Mesodermal cell (in vitro differentiated cells): ENCODE results near the gene AP4M1.
"Not testable (repeated sequence)": the region's sequence is repeated elsewhere in the genome, so short reads cannot be mapped to it uniquely, and the experiment has no call there.

Source experiments
- H3K27ac ChIP-seq: 2 replicates; pipeline ENCODE4 v1.7.0; 2013; ENCODE audit warnings: mild to moderate bottlenecking, low read depth, low read length, moderate library complexity; ENCODE audit not compliant: severe bottlenecking
- H3K36me3 ChIP-seq: 2 replicates; pipeline ENCODE4 v1.7.1; 2013; ENCODE audit warnings: mild to moderate bottlenecking, low read length, moderate library complexity; ENCODE audit not compliant: control insufficient read depth, insufficient read depth
- H3K4me1 ChIP-seq: one replicate; pipeline ENCODE4 v1.7.1; 2013; ENCODE audit warnings: mild to moderate bottlenecking, low read length; ENCODE audit not compliant: insufficient read depth, control insufficient read depth, poor library complexity, severe bottlenecking
- H3K4me3 ChIP-seq: 2 replicates; pipeline ENCODE4 v1.7.0; 2013; ENCODE audit warnings: low read length, control low read depth, mild to moderate bottlenecking; ENCODE audit not compliant: insufficient read depth, poor library complexity, severe bottlenecking; ENCODE audit errors: extremely low read depth
- H3K9me3 ChIP-seq: 2 replicates; pipeline ENCODE4 v1.7.1; 2013; ENCODE audit warnings: mild to moderate bottlenecking, low read length, moderate library complexity; ENCODE audit not compliant: control insufficient read depth
- WGBS, 2 experiments: methylation state at CpG; one replicate each; pipeline ENCODE4 v1.1.5; 2013; ENCODE audit warnings: missing lambda C conversion rate in 2 of 2; ENCODE audit not compliant: insufficient coverage in 2 of 2; 5-methylcytosine and 5-hydroxymethylcytosine counted together

Gene AP4M1

DNA sequence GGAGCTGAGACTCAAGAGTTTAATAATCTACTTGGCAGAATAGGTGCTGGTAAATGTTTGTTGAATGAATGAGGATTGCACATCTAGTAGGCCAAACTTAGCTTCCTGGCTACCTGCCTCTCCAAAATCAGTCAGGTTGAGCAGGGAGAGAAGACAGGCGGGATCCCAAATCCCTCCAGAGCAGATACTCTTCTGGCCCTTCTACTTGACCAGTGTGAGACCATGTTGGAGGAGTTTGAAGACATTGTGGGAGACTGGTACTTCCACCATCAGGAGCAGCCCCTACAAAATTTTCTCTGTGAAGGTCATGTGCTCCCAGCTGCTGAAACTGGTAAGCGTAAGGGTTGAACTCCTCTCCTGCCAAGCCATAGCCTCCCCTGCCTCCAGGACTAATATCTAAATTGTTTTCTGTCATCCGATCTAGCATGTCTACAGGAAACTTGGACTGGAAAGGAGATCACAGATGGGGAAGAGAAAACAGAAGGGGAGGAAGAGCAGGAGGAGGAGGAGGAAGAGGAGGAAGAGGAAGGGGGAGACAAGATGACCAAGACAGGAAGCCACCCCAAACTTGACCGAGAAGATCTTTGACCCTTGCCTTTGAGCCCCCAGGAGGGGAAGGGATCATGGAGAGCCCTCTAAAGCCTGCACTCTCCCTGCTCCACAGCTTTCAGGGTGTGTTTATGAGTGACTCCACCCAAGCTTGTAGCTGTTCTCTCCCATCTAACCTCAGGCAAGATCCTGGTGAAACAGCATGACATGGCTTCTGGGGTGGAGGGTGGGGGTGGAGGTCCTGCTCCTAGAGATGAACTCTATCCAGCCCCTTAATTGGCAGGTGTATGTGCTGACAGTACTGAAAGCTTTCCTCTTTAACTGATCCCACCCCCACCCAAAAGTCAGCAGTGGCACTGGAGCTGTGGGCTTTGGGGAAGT lies 23.1 kb downstream of the AP4M1 start:
- H3K4me3 ChIP-seq = no peak overlapping the region
- H3K4me1 ChIP-seq = peaks cover 3% of the 10 kb centered on the region
- 100% methylated on average over 2 of the region's 4 CpGs; no CpG with 5 or more reads in 1 of the 2 experiments for WGBS, 2 experiments
- no peaks in the 10 kb centered on the region for H3K9me3 ChIP-seq
- H3K27ac ChIP-seq = no peak overlapping the region
- peaks cover 32% of the 10 kb centered on the region for H3K36me3 ChIP-seq

DNA sequence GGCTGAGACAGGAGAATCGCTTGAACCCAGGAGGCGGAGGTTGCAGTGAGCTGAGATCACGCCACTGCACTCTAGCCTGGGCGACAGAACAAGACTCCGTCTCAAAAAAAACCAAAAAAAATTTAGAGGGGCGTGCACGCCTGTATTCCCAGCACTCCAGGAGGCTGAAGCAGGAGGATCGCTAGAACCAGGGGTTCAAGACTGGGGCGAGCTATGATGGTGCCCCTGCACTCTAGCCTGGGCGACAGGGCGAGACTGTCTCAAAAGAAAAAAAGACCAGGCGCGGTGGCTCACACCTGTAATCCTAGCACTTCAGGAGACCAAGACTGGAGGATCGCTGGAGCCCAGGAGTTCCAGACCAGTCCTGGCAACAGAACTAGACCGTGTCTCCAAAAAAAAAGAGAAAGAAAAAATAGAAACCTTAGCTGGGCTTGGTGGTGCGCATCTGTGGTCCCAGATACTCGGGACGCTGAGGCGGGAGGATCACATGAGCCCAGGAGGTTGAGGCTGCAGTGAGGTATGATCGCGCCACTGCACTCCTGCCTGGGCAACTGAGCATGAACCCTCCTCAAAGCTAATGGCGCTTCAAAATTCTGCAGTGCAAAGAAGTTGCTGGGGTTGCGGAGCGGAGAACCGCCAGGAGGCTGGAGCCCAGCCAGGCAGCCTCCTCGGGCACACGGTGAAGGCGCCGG lies 24.9 kb downstream of the AP4M1 start:
- Histone ChIP-seq H3K36me3 (peaks cover 32% of the 10 kb centered on the region), H3K9me3 (no peaks in the 10 kb centered on the region), H3K27ac (peak overlapping the region; percentile 96), H3K4me3 (peak overlapping the region; percentile 84), H3K4me1 (no peaks in the 10 kb centered on the region)
- WGBS, 2 experiments = 16 to 21% methylated on average over 26 to 27 of the region's 29 CpGs

GRCh38 chr7:100126931-100127865 lies 25.8 kb downstream of the AP4M1 start, which contains the start of gene MBLAC1:
Gene MBLAC1 (plus strand): TSS chr7:100126967. CDS start chr7:100127396, 429 bp downstream.
- peaks cover 31% of the 10 kb centered on the region for H3K36me3 ChIP-seq
- H3K4me3 ChIP-seq = peak within 1 kb of the TSS; percentile 84
- H3K27ac ChIP-seq = peak within 1 kb of the TSS; percentile 96
- no peaks in the 10 kb centered on the region for H3K4me1 ChIP-seq
- H3K9me3 ChIP-seq = no peaks in the 10 kb centered on the region
- WGBS, 2 experiments = 0 to 1% methylated on average over 81 to 82 of the region's 85 CpGs

DNA sequence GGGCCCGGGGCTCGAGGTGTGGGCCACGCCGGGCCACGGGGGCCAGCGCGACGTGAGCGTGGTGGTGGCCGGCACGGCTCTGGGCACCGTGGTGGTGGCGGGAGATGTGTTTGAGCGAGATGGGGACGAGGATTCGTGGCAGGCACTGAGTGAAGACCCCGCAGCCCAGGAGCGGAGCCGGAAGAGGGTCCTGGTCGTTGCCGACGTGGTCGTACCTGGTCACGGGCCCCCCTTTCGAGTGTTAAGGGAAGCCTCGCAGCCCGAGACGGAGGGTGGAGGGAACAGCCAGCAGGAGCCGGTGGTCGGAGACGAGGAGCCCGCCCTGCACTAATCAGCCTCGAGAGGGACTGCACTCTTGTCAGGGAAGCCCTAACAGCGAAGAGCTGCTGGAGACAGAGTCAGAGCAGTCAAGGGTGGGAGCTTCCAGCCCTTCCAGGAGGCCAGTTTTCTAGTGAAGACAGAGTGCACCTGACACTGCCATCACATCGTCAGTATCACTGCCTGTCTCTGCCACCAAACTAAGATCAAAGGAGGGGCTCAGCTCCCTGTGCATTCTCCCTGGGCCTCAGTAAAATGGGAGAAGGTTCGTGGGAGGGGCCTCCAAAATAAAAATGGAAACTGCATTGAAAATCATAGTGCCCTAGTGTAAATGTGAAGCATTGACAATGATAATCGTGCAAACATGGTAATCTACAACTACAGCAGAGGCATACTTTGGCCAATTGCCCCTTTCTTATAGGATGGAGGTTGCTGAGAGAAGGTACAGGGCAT lies 26.6 kb downstream of the AP4M1 start:
- H3K4me1 ChIP-seq = peaks cover 4% of the 10 kb centered on the region
- WGBS, 2 experiments = 8% methylated on average over 35 to 37 of the region's 37 CpGs
- peak overlapping the region; percentile 84 for H3K4me3 ChIP-seq
- H3K36me3 ChIP-seq = peaks cover 23% of the 10 kb centered on the region
- H3K27ac ChIP-seq = no peak overlapping the region
- H3K9me3 ChIP-seq = no peaks in the 10 kb centered on the region

DNA sequence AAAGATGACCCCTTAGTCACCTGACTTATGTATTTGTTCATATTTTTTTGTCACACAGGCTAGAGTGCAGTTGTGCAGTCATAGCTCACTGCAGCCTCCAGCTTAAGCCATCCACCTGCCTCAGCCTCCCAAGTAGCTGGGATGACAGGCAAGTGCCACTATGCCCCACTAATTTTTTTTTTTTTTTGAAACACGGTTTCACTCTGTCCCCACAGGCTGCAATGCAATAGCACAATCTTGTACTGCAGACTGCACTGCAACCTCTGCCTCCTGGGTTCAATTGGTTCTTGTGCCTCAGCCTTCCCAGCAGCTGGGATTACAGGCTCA lies 27.2 kb downstream of the AP4M1 start:
- Histone ChIP-seq H3K9me3 (no peaks in the 10 kb centered on the region), H3K4me3 (no peak overlapping the region), H3K4me1 (peaks cover 4% of the 10 kb centered on the region), H3K27ac (no peak overlapping the region), H3K36me3 (peaks cover 19% of the 10 kb centered on the region)
- 57 to 88% methylated on average over 1 of the region's 1 CpG for WGBS, 2 experiments

DNA sequence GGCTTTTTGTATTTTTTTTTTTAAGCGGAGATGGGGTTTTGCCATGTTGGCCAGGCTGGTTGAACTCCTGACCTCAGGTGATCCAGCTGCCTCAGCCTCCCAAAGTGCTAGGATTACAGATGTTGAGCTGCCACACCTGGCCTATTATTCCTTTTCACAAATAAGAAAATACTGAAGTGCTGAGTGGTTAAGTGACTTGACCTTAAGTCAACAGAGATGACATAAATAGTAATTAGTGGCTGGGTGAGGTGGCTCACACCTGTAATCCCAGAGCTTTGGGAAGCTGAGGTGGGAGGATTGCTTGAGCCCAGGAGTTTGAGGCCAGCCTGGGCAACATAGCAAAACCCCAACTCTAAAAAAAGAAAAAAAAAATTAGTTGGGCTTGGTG lies 28.8 kb downstream of the AP4M1 start:
- 89% methylated on average over 1 of the region's 1 CpG; no CpG with 5 or more reads in 1 of the 2 experiments for WGBS, 2 experiments
- H3K4me1 ChIP-seq, H3K9me3 ChIP-seq, H3K36me3 ChIP-seq, H3K4me3 ChIP-seq, H3K27ac ChIP-seq: not testable (repeated sequence)

GRCh38 chr7:100130608-100131453 lies 29.4 kb downstream of the AP4M1 start:
- Histone ChIP-seq H3K27ac (no peak overlapping the region), H3K4me1 (peaks cover 4% of the 10 kb centered on the region), H3K4me3 (no peak overlapping the region), H3K9me3 (no peaks in the 10 kb centered on the region), H3K36me3 (no peaks in the 10 kb centered on the region)
- 17% methylated on average over 23 to 24 of the region's 24 CpGs for WGBS, 2 experiments

DNA sequence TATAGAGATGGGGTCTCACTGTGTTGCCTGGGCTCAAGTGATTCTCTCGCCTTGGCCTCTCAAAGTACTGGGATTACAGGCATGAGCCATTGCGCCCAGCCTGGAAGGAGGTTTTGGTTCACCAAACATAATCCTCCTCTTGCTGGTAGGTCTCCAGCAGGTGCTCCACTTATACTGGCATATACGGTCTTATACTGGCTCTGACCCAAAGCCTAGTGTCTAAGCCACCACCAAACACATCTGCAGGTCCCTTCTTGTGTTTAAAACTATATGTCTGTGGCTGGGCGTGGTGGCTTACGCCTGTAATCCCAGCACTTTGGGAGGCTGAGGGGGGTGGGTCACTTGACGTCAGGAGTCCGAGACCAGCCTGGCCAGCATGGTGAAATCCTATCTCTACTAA lies 30.7 kb downstream of the AP4M1 start:
- H3K36me3 ChIP-seq = no peaks in the 10 kb centered on the region
- H3K9me3 ChIP-seq = no peaks in the 10 kb centered on the region
- no peak overlapping the region for H3K27ac ChIP-seq
- peaks cover 4% of the 10 kb centered on the region for H3K4me1 ChIP-seq
- no peak overlapping the region for H3K4me3 ChIP-seq
- WGBS, 2 experiments = 81 to 83% methylated on average over 2 to 5 of the region's 7 CpGs

DNA sequence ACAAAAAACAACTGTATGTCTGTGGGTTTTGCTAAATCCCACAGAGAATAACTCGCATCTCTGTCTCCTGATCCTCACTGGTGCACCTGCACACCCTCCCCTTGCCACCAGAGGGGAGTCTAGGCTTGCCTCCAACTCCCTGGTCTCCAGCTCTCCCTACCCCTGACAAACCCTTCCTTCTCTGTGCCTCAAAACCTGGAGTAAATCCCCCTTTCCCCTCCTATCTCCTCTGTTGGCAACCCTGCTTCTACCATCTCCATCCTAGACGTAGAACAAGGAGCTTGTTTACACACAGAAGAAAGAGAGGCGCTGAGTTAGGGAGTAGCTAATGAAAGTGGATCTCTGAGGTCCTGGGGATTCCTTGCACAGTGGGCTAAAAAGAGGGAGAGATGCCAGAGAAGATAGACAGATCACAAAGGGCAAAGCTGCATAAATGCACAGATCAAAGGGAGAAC lies 31.3 kb downstream of the AP4M1 start:
- WGBS, 2 experiments = 31 to 42% methylated on average over 1 to 2 of the region's 3 CpGs
- peak overlapping the region; percentile 53 for H3K27ac ChIP-seq

More for the DNA sequence above, 31.3 kb downstream of the AP4M1 start:
- H3K9me3 ChIP-seq = no peaks in the 10 kb centered on the region
- H3K4me3 ChIP-seq = no peak overlapping the region
- H3K36me3 ChIP-seq = no peaks in the 10 kb centered on the region
- peaks cover 4% of the 10 kb centered on the region for H3K4me1 ChIP-seq
